D341Med (cell line): ENCODE measurements around the gene CACNA2D2.
"Not testable (repeated sequence)": the region's sequence is repeated elsewhere in the genome, so short reads cannot be mapped to it uniquely, and the experiment has no call there.

Experiments used
- DNase-seq: peaks from one replicate; pipeline ENCODE4 v3.0.0; 2012; ENCODE audit warnings: low spot score

Gene CACNA2D2

DNA sequence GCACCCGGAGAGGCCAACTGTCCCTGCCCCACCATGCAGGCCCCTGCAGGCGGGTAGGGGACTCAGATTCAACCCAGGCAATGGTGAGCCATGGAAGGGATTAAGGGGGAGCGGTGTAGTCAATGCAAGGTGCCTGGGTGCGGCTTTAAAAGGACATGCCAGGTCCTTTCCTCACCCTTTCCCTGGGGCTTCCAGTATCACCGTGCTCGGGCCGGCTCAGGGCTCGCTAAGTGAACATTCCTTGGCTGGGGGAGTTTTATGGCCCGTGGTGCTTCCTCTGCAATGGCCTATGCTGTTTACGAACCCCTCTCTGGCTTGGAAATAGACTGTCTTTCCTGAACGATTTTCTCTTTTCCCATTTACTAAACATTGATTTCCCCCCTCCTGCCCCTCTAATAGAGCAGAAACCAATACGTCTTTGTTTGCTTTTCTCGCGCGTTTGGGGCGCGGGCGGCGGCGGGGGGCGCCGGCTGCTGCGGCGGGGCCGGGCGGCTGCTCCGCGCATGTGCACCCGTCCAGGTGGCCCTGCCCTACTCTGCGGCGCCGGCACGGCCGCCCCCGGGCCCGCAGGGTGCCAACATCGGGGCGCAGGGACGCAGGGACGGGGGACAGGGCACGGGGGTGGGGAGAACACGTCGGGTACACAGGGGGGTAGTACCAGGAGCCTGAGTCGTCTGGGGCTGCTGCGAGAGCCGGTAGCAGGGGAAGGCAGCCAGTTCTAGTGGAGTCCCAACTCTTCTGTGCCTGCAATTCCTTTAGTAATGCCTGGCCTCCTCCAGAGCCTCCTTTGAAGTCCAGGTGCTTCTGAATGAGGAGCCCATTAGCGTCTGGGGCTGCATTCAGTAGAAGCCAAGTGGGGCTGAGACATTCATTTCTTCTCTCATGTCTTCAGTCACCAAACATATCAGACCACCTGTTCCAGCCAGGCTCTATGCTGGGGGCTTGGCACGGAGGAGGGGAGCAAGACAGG, 26.9 kb upstream of the CACNA2D2 start:
- DNase-seq, result no peak

DNA sequence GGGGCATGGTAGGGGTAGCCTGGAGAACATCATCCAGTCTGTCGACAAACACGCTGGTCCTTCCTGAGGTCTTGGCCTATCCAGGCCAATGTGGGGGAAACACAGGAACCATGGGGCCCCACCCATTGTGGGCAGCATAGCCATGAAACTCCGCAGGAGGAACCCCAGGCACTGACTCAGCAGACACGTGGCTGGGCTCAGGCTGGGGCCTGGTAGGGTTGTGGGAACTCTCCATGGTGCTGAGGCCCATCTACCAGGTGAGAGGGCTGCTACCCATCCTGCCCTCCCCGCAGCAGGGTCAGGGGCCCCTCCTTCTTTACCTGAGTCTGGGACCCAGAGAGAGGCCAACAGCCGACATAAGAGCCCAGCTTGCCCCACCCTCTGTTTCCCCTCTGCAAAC, 22.6 kb upstream of the CACNA2D2 start:
- DNase-seq, result no peak

DNA sequence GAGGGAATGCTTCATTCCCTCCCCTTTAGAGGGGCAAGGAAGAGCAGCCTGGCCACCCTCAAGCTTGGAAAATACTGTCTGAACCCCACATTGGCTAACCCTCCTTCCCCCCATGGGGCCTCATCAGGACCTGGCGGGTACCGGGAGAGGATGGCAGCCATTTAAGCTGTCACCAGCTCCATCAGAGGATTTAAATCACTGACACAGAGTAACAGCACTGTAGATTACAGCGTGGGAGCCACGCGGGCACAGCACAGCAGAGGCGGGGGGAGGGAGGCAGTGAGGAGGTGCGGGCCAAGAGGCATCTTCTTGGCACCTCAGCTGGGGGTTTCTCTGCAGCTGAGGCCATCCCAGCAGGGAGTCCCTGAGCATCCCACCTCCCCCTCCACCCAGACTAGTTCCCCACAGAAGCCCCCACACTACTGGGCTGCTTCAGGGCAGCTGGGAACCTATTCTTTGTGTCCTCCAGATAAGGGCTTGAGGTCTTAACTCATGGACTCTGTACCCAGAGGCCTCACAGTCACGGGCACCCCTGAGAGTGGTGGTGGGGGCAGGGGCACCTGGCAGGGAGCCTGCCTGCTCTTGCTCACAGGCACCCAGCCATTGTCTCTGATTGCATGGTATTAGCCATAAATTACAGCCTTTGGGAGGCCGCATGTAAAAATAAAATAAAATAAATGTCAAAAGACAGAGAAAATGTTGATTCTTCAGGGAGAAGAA, 21.9 kb upstream of the CACNA2D2 start:
- DNase-seq, result peak; percentile 57

DNA sequence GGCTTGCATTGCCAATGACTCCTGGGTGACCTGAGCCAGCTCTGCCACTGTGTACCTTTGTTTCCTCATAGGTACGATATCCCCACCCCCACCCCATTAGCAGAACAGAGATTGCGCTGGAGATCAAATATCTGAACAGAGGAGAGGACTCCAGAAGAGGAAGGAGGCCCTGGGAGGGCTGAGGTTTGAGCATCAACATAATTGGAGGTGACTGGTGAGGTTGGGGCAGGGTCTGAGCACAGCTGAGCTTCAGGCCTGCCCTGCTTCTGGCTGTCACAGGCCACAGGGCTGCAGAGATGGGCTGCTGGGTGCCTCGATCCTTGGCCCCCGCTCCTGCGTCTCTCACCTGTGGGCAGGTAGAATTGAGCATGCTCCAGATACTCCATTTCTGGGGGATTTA, 21.3 kb upstream of the CACNA2D2 start:
- no peak for DNase-seq

DNA sequence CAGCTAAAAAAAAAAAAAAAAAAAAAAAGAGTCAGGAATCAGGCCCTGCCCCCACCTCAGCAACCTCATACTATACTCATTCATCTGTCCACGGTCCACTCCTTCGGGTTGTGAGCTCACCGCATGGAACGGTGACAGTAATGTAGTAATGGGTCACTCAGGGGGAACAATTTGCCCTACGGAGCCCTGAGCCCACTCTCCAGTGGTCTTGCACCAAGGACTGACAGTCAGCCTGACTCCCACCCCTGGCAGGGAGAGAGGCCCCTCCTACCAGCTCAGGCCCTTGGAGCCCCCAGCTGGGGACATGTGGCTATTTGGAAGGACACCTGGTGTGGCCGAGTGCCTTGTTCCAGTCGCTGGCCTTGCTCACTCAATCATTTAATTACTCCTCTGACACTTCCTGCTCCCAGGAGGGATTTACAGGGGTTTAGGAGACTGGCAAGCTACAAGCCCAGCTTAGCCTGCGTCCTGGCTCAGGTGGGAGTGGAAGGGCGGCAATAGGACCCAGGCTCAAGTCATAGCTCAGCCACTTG, 19.9 kb upstream of the CACNA2D2 start:
- DNase-seq, result peak; percentile 81

DNA sequence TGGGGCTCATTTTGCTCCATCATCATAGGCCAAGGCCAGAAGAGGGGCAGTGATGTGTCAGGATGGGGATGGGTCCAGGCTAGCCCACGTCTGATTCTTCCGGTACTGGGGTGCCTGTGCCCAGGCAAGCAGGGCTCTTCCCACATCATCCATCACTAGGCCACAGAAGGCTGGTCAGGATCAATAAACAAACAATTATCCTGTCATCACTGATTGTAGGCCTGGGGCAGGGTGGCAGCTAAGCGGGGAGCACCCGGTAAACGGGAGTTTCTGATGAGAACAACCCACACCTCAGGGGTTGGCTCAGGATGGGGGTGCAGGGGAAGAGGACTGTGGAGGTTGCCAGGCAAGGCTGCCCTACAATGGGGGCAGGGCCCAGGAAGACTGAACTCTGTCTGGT, 18.1 kb upstream of the CACNA2D2 start:
- DNase-seq, result no peak

DNA sequence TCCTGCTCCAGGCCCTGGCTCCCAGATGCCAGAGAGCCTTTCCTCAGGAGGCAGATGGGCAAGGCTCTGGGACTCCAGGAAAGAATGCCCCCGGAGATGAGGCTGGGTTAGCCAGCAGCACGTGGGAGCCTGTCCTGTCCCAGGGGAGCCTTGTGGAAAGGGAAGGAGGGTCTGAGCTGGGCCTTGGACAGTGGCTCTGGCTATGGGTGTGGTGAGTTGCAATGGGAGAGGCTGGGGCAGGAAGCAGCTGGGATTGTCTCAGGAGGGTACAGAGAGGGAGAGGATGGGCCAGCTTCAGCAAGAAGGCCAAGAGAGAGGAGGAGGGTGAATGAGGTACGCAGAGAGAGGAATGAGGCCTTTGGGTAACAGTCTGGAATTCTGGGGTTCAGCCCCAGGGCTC, 17.4 kb upstream of the CACNA2D2 start:
- no peak for DNase-seq

DNA sequence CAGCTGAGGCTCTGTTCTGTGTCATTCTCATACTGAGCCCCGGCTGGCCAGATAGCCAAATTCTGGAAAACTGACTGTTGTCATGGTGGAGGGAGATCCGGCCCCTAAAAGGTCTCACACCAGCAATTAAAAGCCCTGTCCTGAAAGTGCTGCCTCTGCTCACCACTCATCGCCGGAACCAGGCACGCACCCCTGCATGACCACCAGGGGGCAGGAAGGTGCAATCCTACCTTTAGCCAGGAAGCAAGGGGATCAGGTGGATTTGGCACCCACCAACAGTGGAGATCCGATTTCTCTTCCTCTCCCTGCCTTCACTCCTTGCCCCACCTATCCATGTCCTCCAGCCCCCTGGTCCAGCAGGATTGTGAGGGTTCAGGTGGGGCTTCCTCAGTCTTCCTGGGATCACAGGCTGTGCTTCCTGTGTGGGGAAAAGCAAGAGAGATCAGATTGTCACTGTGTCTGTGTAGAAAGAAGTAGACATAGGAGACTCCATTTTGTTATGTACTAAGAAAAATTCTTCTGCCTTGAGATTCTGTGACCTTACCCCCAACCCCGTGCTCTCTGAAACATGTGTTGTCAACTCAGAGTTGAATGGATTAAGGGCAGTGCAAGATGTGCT, 16.1 kb upstream of the CACNA2D2 start:
- DNase-seq, result peak; percentile 83

DNA sequence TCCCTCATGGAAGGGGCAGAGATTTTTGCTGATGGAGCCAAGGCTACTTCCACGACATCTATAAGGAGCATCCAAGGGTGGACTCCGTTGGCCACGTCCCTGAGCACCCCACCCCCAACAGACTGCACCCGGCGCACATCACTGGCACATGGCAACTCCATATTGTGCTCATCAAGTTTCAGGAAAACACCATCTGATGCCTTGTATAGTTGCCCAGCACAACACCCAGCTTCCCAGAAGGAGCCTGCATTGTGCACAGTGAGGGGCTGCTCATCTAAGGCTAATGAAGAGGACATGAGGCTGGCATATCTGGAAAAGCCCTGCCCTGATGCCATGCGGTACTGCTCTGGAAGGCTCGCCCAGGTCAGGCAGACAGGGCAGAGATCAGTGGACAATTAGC, 15.0 kb upstream of the CACNA2D2 start:
- DNase-seq, result no peak

DNA sequence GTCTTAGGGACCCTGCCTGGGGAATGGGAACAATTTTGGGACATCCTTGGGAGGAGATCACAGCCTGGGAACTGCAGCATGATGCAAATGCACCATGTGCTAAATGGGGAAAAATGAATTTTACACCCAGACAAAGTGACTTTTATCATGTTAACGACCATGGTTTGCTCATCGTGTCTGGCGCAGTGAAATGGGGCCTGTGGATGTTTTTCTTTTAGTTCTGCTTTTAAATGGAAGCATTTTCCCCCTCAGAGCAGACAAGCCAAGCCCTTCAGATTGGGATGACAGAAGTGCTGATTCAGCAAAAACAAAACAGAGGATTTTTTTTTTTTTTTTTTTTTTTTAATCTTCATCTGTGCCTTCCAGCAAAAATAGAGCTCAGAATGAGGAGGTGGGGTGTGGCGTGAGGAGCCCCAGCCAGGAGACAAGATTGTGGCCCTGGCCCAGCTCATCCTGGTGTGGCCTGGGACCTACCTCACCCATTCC, 14.3 kb upstream of the CACNA2D2 start:
- no peak for DNase-seq

DNA sequence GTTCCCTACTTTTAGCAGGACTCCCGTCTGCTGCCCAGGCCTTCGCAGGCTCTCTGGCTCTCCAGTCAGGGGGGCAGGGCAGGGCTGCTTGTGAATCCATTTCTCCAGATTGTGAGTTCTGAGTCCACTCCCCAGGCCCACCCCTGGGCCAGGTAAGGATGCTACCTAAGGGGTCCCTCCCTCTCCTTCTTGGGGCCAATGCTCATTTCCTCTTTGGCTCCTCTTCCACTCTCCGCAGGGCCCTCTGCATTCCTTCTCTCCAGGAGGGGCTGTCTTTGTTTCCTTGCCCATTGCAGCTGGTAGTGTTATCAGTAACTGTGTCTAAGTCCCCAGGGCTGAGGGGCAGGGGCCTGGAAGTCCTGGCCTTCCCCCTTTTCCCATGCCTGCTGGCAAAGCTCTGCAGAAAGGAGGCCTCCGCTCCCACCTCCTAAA, 13.0 kb upstream of the CACNA2D2 start:
- DNase-seq, result no peak

DNA sequence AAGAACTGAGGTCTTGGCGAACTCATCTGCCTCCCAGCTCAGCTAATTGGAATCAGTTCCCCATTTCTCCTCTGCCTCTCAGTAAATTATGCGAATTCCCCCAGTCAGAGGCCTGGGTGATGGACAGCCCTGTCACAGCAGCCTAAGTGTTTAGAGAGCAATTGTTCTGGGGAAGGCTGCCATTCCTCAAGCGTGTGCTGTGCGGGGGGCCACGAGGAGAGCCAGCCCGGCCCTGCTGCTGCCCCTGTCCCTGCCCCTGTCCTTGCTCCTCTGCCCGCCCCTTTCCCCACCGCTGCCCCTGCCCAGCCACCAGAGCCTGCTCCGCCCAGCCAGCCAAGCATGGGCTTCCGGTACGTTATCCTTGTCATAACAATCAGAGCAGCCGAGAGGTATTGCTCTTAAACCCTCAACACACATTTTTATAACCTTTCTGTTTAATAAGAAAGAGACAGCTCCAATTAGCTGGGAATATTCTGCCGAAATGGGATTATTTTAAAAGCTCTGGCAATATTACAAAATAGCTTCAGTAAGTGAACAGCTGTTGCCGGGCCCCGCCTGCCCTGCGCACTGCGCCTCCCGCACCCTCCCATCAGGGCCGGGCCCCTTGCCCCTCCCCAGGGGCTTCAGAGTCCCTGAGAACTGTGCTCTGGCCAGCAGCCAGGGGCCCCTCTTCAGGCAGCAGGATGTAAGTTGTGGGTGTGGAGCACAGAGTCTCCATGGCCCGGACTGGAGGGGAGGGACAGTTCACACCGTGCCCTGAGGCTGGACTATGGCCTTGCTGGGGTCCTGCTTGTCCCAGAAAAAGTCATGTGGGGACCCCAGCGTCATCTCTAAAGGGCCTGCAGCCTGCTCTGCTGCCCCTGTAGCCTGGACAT, 12.4 kb upstream of the CACNA2D2 start:
- DNase-seq, result peak; percentile 84

DNA sequence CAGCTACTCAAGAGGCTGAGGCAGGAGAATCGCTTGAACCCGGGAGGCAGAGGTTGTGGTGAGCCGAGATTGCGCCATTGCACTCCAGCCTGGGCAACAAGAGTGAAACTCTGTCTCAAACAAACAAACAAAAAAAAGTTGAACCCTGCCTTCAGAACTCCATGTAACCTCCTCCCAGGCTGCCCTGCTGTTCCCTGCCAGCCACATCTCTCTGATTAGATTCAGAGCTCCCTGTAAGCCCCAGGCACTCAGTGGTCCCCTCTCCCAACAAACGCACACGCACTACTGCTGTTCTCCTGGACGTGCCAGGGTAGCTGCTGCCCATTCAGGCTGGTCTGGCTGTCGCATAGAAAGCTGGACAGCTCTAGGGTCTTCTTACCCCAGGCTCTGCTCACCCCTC, 9.5 kb upstream of the CACNA2D2 start:
- DNase-seq, result not testable (repeated sequence)

DNA sequence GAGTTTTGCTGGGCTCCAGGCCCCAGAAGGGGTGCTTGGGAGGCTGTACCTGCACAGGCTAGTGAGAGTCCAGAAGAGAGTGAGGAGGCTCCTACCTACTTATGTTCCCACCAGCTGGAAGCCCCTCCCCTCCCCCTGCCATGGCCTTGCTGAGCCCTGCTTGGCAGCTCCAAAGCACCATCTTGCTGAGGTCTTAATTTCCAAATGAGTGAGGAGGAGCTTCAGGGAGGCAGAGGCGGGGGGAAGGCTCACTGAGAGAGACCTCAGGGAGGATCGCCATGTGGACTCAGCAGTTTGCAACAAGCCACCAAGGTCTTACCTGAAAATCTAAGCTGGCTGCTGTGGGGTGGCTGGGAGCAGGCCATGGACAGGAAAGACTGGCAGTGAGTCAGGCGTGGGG, 8.7 kb upstream of the CACNA2D2 start:
- DNase-seq, result peak; percentile 51

DNA sequence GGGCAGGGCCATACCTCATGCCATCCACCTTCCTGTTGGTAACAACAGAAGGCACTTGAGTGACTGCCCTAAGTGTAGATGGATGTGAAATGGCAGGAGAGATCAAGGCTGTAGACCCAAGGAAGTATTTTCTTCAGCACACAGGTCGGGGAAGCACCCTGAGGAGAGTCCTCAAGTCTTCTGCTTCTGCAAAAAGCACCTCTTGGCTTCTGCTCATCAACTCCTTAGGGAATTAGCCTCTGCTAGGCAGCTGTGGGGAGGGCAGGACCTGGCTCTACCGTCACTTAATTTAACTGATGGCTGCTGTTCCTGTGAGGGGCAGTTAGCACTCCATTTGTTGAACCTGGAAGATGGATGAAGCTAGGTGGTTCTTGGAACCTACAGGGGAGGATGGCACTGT, 6.9 kb upstream of the CACNA2D2 start:
- DNase-seq, result no peak

DNA sequence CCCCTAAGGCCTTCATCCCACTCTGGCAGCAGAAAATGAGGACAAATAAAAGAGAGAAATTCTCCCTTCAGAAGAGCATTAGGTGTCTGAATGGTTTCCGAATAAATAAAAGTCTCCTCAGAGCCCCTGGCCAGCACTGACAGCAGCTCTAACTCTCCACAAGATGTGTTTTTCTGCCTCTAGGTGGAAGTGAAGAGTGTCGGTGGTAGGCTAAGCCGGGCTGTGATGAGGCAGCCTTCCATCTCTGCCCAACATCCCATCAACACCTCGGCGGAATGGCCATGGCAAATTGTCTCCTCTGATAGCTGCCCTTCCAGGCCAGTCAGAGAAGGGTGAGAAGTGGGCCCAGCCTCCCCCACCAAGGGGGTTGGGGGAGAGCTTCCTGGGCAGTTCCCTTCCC, 6.3 kb upstream of the CACNA2D2 start:
- no peak for DNase-seq

DNA sequence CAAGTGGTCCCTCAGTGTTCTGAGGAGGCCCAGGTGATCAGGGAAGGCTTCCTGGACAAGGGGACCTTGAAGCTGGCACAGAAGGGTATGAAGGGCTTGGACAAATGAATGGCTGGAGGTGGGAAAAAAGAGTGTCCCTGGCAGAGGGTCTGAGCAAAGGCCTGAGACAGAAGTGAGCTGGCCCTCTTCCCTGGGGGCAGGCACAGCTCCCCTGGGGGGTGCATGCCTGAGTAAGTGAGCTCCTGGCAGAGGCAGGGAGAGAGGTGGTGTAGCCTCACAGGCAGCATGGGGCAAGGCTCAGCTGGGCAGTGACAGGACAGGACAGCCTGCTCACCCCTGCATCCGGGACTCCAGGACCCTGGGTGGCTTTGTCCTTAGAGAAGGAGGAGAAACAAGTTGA, 5.4 kb upstream of the CACNA2D2 start:
- no peak for DNase-seq

DNA sequence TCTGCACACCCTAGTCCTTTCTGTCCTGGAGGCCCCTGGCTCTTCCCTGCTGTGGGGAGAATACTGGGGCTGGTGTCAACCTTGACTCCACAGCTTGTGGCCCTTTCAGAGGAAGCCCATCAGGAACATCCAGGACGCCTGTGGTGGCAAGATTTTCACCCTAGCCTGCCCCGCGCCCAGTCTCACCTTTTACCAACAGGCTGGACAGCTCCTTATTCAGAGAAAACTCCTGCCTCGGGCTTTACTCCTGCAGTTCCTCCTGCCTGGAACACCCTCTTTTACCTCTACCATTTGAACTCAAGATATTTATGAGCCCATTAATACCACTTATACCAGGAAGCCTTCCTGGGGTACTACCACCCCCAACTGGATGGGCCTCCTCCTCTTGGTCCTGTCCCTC, 2.7 kb upstream of the CACNA2D2 start:
- no peak for DNase-seq

DNA sequence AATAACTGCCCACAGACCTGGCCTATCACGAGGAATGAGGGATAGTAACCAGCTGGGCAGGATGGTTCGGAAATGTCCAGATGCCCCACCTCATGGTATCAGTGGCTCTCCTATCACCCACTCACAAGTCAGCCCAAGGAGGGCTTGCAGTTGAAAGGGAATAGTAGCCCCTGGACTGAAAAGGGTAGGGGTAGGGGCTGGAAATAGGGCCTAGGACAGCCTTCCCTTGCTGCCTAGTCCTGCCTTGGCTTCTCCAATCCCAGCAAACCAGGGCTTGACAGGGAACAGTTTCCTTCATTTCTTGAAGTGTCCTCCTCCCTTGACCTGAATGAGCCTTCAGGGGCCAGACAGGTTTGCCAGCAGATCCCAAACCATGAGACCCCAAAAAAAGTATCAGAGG, 1.2 kb upstream of the CACNA2D2 start:
- no peak for DNase-seq

DNA sequence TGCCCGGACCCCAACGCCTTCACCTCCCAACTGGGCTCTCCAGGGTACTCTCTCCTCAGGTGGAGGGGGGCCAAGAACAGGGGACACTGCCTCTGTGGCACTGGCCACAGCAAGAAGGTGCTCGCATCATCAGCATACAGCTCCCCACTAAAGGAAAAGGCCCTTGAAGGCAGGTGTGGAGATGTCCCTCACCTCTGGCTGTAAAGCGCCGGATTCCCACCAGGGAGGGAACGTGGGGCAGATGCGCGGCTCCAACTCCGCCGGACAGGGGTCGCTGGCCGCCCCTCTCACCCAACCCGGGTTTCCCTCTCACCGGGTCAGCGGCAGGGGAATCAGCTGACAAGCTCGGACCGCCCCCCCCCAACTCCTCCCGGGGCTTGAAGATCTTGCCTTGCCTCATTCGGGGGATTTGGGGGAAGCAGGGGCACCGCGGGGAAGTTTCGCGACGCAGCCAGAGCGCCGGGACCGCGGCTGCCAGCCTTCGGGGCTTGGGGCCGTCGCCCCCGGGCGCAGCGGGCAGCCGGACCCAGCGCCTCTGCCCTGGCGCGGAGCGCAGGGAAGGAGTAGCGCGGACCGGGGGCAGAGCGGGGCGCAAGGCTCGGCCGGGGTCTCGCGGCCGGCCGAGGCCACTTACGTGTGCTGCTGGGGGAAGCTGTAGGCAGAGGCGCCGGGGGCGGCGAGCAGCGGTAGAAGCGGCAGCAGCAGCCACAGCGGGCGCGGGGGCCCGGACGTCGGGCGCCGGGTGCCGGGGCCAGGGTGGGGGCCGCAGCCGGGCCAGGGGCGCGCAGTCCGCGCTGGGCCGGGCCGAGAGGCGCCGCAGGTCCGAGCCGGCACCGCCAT, 630 bp downstream of the CACNA2D2 start:
- peak; percentile 74 for DNase-seq

DNA sequence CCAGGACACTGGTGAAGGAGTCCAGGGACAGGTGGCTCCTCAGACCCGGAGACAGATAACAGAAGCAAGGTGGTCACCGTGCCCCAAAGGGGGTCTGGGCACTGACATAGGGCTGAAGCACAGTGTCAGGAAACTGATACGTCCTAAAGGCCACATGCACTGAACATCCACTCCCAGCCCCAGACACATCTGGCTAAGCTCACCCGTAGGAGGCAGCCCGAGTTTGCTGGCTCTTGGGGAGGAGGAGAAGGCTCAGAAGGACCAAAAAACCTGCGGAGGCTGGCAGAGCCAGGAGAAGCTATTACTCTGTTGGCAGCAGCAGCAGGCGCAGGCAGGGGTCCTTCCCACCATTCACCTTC, 1.2 kb downstream of the CACNA2D2 start:
- DNase-seq, result peak; percentile 49
